Measurements from ENCODE around the gene TMEM123. TPM values are rescaled to one million over a fixed set of nuclear protein-coding genes. Genes with fewer than 3 reads are reported as not detected.

Gene TMEM123
- total and polyA plus RNA-seq, 2 of the 8 experiments (the other 6 are each of a cell fraction or from before 2014, with no cell fraction given) = 75.5 to 80.1 TPM

DNA sequence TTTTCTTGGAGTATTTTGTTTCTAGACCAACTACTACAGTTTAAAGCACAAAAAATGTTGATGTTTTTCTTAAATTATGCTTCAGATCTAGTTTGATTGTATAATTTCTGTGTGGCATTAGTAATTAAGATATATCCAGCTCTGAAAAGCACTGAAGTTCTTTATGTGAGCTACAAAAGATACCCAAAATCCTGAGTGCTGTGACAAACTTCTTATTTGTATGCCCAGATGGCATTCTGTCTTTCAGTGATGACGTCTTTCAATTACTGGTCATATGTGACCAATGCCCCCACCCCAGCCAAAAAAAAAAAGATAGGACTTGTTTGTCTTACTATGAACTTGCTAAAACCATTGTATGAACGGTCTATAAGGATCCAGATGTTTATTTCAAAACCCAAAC lies 54.3 kb downstream of the TMEM123 start:
- no peak for FAIRE-seq
- no peak for TF ChIP-seq TAF1 (IDR thresholded peaks at IDR 0.05; ENCODE audit: low read depth, low read length)

More for the DNA sequence above, 54.3 kb downstream of the TMEM123 start:
- WGBS, 2 experiments (ENCODE audit: extremely low coverage in 1 of 2, insufficient coverage in 1 of 2, insufficient read length in 1 of 2, insufficient replicate concordance in 2 of 2, low coverage in 1 of 2, low lambda C conversion rate in 2 of 2, missing lambda C conversion rate in 1 of 2) = 83% methylated on average over 2 of the region's 2 CpGs; no CpG with 5 or more reads in 1 of the 2 experiments
- no peaks in the 10 kb centered on the region for H3K23me2 ChIP-seq (ENCODE audit: low read depth, low read length)
- peaks cover 0 to 17% (median 4%) of the 10 kb centered on the region in 4 experiments; a peak in 4 of 8 replicates for H3K36me3 ChIP-seq (ENCODE audit: control insufficient read depth in 2 of 4, insufficient read depth in 4 of 4, low read length in 3 of 4)
- H4K5ac ChIP-seq (ENCODE audit: insufficient read length, low read depth, low read length) = no peak overlapping the region
- no peak overlapping the region for H3K56ac ChIP-seq (replicated peaks; ENCODE audit: insufficient read length, low read depth, low read length)
- H2BK120ac ChIP-seq (replicated peaks; ENCODE audit: low read depth, low read length) = no peak overlapping the region
- H3K27ac ChIP-seq (ENCODE audit: low read depth, low read length) = no peak overlapping the region
- no peaks in the 10 kb centered on the region for H3K4me1 ChIP-seq (replicated peaks in 1 of 4; ENCODE audit: control insufficient read depth in 3 of 4, insufficient read depth in 4 of 4, low read length in 3 of 4)
- no peak overlapping the region for H2BK12ac ChIP-seq (ENCODE audit: low read depth, low read length)
- ChIA-PET POLR2A (ENCODE audit: partially characterized antibody) (no interaction called here), CTCF (ENCODE audit: partially characterized antibody) (interaction anchor here (0.6 to 12.4 kb wide), 4 partner anchors 7 to 100 kb away, joined by 3 to 115 read pairs (median 6); no protein-coding TSS in a partner anchor)
- no peak for DNase-seq (ENCODE audit: low read depth in 1 of 2, low spot score in 2 of 2)
- no peak overlapping the region for H2BK15ac ChIP-seq (ENCODE audit: low read length)
- no peaks in the 10 kb centered on the region for H3K79me2 ChIP-seq (ENCODE audit: control insufficient read depth in 1 of 2, insufficient read depth in 2 of 2, low read length in 2 of 2)
- H4K20me1 ChIP-seq (replicated peaks in 1 of 2; ENCODE audit: control insufficient read depth in 1 of 2, insufficient read depth in 2 of 2, low read length in 2 of 2) = no peaks in the 10 kb centered on the region
- no peak overlapping the region for H2AFZ ChIP-seq (ENCODE audit: low read length)
- no peak overlapping the region for H2BK5ac ChIP-seq (ENCODE audit: low read depth, low read length)
- no peak overlapping the region for H3K23ac ChIP-seq (ENCODE audit: insufficient read length)
- H3K14ac ChIP-seq (ENCODE audit: insufficient read length) = no peak overlapping the region
- no peak overlapping the region for H4K8ac ChIP-seq (ENCODE audit: extremely low read depth, insufficient read depth, low read length)
- H3K4me3 ChIP-seq (ENCODE audit: extremely low read depth in 1 of 4, insufficient read depth in 2 of 4, low read depth in 3 of 4, low read length in 4 of 4) = no peak overlapping the region
- H2BK20ac ChIP-seq (ENCODE audit: low read length) = no peak overlapping the region
- H4K91ac ChIP-seq (replicated peaks; ENCODE audit: insufficient read length, low read length) = no peak overlapping the region
- H3K18ac ChIP-seq (ENCODE audit: extremely low read depth, low read length) = no peak overlapping the region
- no peaks in the 10 kb centered on the region for H3K79me1 ChIP-seq (ENCODE audit: low read depth, low read length)
- H3K27me3 ChIP-seq (replicated peaks in 1 of 4; ENCODE audit: control insufficient read depth in 3 of 4, extremely low read depth in 1 of 4, insufficient read depth in 3 of 4, low read length in 3 of 4) = no peaks in the 10 kb centered on the region
- H2AK5ac ChIP-seq (ENCODE audit: low read depth, low read length) = no peak overlapping the region
- no peak overlapping the region for H3K4me2 ChIP-seq (ENCODE audit: insufficient read depth in 1 of 2, low read depth in 2 of 2, low read length in 2 of 2)
- no peak overlapping the region for H3K4ac ChIP-seq (replicated peaks; ENCODE audit: insufficient read length, low read depth, low read length)
- no peak overlapping the region for H3K9ac ChIP-seq (replicated peaks in 1 of 4; ENCODE audit: extremely low read depth in 1 of 4, low read depth in 3 of 4, low read length in 3 of 4)
- no peaks in the 10 kb centered on the region for H3K9me3 ChIP-seq (ENCODE audit: insufficient read depth in 2 of 2, low read depth in 1 of 2, low read length in 1 of 2)
